Epidermal melanocyte (primary cell): Measurements from ENCODE around the gene CYSTM1.

Experiments
- DNase-seq: peaks from one replicate; pipeline ENCODE4 v3.0.0; 2011; ENCODE audit warnings: low spot score; ENCODE audit not compliant: insufficient read length

Gene CYSTM1

DNA sequence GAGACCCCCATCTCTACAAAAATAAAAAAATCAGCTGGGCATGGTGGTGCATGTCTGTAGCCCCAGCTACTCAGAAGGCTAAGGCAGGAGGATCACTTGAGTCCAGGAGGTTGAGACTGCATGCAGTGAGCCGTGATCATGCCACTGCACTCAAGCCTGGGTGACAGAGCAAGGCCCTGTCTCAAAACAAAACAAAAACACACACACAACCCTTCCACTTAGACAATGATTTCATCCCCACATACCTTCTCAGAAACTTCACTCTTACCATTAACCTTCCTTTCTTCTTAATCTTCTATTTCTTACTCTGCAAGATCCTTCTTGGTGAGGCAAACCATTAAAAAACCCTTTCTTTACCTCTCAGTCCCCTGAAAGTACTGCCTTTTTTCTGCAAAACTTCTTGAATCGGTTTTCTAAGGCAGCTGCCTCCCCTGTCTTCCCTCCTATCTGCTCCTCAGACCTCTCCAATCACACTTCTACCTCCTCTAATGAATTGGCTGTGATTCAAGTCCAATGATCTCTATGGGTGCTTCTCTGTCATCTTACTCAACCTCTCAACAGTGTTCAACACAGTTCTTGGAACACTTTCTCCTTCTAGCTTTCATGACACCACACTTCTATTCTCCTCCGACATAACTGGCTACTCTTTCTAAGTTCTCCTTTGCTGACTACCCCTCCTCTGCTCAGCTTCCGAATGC lies 80.6 kb downstream of the CYSTM1 start:
- no peak for DNase-seq

GRCh38 chr5:140256726-140257125 lies 81.7 kb downstream of the CYSTM1 start:
- no peak for DNase-seq

- DNase-seq: no peak
These were observed 83.0 kb downstream of the CYSTM1 start for GRCh38 chr5:140258016-140258415.

DNA sequence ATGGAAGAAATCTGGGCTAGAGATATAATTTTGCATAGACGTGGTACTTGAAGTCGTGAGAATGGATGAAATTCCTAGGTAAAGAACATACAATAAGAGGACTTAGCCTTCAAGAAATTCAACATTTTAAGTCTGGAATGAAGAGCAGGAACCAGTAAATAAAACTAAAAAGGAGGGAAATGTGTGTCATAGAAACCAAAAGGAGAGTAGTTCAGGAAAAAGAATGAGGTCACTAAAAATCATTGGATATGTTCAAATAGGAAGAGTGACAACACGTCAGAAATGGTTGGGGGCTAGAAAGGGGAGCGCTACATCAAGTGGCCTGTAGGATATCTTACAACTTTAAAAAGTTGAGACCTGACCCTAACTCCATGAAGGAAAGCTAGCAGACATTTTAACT lies 83.9 kb downstream of the CYSTM1 start:
- no peak for DNase-seq

DNA sequence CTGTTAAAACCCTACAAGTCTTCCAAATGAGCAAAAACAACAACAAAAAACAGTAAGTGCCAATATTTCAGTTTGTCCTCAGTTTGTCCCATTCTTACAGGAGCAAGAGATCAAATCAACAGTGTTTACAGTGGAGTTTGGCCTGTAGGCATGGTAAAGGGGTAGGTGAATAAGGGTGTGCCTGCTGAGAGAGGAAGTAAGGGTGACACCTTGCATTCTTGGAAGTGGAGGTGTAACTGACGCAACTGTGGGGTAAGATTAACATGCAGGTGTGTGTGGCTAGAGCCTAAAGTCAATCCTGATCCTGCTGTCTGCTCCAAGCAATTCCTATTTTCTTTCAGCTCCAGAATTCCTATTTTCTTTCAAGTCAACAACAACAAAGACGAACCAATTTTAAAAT lies 84.5 kb downstream of the CYSTM1 start:
- no peak for DNase-seq

DNA sequence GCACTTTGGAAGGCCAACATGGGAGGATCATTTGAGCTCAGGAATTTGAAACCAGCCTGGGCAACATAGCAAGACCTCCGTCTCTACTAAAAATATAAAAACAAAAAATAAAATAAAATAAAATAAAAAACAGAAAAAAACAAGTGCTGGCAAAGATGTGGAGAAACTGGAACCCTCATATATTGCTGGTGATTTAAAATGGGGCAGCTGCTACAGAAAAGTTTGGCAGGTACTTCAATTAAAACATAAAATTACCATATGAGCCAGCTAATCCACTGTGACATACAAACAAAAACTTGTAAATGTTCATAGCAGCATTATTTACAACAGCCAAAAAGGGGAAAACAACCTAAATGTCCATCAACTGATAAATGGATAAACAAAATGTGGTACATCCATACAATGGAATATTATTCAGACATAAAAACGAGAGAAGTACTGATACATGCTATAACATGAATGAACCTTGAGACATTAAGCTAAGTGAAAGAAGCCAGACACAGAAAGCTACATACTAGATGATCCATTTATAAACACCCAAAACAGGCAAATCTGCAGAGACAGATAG lies 85.2 kb downstream of the CYSTM1 start:
- no peak for DNase-seq

GRCh38 chr5:140261403-140262171 lies 86.6 kb downstream of the CYSTM1 start:
- DNase-seq: peak; percentile 92

DNA sequence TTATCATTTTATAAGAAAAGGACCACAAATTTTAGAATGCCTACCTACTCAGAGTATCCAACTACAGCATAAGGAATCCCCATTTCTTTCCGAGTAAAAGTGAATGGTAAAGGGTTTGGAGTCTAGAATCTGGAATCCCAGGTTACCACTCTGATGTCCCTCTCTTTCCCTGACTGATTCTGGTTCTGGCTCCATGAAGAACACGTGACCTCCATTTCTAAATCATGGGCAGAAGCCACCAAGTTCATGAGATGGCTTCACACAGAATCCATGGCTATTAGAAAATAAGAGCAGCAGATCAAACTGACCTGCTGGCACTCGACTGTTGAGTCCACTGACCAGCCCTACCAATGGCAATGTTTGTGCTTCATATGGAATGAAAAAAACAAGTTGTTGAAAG lies 87.2 kb downstream of the CYSTM1 start:
- no peak for DNase-seq

DNA sequence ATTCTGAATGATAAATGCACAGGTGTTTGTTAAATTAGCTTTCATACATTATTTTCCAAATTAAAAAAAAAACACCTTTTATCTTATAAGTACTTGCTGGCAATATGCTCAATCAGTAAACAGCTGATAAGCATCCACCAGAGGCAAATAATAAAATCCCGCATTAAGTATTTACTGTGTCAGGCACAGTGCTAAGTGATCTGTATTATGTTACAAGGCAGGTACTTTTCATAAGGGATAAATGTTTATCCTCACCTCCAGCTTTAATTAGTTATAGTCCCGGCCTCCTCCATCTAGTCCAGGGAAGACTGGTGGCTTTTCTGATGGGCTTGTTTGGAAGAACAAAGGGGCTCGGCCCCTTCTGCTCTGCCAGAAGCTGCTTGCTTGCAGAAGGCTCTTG lies 87.9 kb downstream of the CYSTM1 start:
- DNase-seq: no peak

- no peak for DNase-seq
These were observed 90.9 kb downstream of the CYSTM1 start for GRCh38 chr5:140265845-140266244.

DNA sequence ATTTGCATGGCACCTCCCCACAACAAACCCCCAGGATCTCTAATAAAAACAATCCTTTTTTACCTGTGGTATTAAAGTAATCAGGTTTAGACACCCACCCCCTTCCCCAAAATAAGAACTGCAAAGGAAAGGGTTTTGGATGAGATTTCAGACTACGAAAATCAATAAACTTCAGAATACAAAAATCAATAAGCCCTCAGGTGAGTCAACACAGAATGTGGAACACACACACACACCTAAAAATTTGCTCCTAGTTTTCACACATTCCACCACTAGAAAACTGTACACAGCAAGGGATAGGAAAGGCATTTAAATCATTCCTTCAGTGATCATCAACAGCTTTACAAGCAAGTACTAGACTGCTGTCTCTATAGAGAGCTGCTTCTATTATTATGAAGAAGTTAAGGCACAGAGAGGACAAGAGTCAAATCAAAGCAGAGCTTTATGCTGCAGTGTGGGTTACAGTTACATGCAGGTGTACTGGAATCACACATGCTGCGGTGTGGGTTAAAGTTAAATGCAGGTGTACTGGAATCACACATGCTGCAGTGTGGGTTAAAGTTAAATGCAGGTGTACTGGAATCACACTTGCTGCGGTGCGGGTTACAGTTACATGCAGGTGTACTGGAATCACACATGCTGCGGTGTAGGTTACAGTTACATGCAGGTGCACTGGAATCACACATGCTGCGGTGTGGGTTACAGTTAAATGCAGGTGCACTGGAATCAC lies 91.6 kb downstream of the CYSTM1 start:
- DNase-seq: no peak

- DNase-seq: no peak
These were observed 92.2 kb downstream of the CYSTM1 start for GRCh38 chr5:140267201-140267540.

GRCh38 chr5:140267559-140268018 lies 92.6 kb downstream of the CYSTM1 start:
- DNase-seq: no peak

GRCh38 chr5:140270008-140270407 lies 95.0 kb downstream of the CYSTM1 start:
- no peak for DNase-seq

GRCh38 chr5:140273401-140273877 lies 98.5 kb downstream of the CYSTM1 start:
- DNase-seq: no peak

- DNase-seq: no peak
These were observed 100.8 kb downstream of the CYSTM1 start for GRCh38 chr5:140275837-140276236.

DNA sequence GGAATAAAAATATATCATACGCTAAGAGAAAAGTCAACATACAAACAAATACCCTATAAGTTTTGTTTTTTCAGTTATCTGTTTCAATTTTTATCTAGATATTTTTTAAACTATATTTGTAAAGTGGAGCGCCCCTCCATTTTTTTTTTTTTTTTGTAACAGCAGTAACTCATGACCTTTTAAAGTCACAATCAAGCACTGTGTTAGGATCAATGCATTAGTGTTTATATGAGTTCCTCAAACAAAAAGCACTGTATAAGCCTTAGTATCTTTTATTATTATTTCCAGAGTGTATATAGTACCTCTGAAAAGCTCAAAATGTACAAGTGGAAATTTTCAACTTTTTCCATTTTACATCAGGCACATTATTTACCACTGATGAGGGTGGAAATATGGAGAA lies 107.3 kb downstream of the CYSTM1 start:
- DNase-seq: no peak

- DNase-seq: no peak
These were observed 109.0 kb downstream of the CYSTM1 start for GRCh38 chr5:140284013-140284412.

DNA sequence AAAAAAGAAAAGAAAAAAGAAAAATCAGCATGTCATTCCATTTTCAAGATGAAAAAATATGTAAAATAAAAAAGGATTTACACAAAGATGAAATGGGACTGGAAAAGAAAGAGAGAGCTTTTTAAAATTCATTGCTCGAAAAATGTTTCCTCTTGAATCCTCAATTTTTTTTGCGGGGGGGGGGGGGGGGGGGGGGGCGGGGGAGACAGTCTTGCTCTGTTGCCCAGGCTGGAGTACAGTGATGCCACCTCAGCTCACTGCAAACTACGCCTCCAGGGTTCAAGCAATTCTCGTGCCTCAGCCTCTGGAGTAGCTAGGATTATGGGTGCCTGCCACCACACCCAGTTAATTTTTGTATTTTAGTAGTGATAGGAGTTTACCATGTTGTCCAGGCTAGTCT lies 111.4 kb downstream of the CYSTM1 start:
- DNase-seq: no peak

DNA sequence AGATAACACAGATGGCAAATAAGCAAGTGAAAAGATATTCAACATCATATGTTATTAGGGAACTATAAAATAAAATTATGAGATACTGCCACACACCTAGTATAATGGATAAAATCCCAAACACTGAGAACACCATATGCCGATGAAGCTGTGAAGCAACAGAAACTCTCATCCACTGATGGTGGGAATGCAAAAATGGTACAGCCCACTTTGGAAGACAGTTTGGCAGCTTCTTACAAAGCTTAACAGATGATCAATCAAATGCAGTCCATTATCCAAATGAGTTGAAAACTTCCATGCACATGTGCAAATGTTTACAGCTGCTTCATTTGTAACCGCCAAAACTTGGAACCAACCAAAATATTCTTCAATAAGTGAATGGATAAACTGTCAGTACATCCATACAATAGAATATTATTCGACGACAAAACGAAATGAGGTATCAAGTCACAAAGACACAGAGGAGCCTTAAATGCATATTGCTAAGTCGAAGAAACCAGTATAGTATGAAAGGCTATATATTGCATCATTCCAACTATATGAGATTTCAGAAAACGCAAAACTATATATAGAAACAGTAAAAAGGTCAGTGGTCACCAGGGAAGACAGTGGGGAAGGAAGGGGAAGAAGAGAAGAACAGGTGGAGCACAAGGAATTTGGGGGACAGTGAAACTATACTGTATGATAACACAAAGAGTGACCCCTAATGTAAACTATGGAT lies 113.0 kb downstream of the CYSTM1 start:
- DNase-seq: no peak
